ENCODE results near the gene SYT6.
"Not testable (repeated sequence)": the region's sequence is repeated elsewhere in the genome, so short reads cannot be mapped to it uniquely, and the experiment has no call there.

The SYT6 gene

DNA sequence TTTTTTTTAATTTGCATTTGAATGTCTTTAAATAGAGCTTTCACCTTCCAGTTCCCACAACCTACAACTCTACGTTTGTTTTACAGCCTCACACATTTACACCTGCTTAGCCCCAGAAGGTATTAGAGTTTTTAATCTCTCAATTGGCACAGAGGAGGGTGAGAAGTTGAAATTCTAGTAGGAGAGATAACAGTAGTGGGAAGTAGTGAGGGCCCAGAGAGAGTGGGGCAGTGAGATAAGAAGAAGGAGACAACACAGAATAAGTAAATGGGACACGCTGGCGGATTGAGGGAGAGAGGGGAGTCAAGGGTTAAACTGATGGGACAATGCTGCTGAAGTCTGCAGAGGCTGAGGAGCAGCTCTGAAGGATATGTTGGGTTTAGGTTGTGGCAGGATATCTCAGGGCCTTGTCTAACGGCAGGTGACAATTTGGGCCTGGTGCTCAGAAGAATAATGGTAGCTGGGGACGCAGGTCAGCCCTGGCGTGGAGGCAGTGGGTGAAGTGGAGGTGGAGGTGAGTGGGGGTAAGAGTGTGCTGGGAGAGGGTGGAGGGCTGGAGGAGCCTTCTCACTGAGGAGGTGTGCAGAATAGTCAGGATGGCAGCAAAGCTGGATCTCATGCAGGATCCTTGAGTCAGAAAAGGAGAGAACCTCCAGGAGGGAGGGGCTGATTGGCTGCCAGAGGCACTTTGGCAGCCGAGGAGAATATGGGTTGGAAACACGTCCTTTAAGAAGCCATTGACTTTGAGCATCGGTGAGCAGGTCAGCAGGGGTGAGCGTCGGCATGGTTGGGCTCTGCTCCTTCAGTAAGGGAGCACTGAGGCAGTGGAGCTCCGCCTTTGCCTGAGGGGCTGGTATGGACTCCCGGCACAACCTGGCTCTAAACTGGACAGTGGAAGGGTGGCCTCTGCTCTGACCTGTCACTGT, 72.9 kb downstream of the SYT6 start:
- H3K27ac Mint-ChIP-seq (ENCODE audit: low read depth), result no peak overlapping the region
- no peaks in the 10 kb centered on the region for H3K36me3 Mint-ChIP-seq (ENCODE audit: insufficient read depth)
- ATAC-seq (replicated peaks; ENCODE audit: extremely low read depth, poor library complexity, severe bottlenecking) (no peak), DNase-seq (ENCODE audit: low spot score in 2 of 2) (no peak)
- no peaks in the 10 kb centered on the region for H3K4me1 Mint-ChIP-seq
- no peak overlapping the region for H3K4me3 Mint-ChIP-seq
- no peaks in the 10 kb centered on the region for H3K9me3 Mint-ChIP-seq
- H3K27me3 Mint-ChIP-seq, result no peaks in the 10 kb centered on the region

DNA sequence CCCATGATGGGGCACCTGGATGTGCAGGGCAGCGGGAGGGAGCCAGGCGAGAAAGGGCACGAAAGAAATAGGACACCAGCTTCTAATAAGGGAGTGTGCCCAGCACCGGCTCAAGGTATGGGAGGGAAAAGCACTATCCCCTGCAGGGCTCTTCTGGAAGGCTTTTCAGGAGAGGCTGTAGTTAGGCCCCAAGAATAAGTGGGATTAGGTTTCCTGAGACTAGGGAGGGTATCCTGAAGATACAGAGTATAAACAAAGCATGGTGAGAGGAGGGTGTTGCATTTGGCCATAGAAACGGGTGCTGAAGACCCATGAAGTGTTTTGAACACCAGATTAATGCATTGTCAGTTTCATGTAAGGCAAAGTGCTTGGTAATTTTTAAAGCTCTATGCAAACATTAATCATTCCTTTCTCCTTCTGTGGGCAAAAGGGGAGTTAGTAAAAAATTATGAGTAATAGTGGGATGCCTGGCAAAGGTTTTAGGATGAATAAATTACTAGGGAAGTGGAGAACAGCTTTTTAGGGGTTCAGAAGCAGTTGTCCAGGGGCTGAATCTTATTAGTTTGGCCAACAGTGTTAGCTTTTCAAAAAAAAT, 74.0 kb downstream of the SYT6 start:
- DNase-seq (ENCODE audit: low spot score in 2 of 2) (no peak), ATAC-seq (replicated peaks; ENCODE audit: extremely low read depth, poor library complexity, severe bottlenecking) (no peak)
- no peaks in the 10 kb centered on the region for H3K36me3 Mint-ChIP-seq (ENCODE audit: insufficient read depth)
- no peaks in the 10 kb centered on the region for H3K27me3 Mint-ChIP-seq
- H3K4me1 Mint-ChIP-seq, result no peaks in the 10 kb centered on the region
- no peak overlapping the region for H3K4me3 Mint-ChIP-seq
- no peak overlapping the region for H3K27ac Mint-ChIP-seq (ENCODE audit: low read depth)
- H3K9me3 Mint-ChIP-seq, result no peaks in the 10 kb centered on the region

- no peaks in the 10 kb centered on the region for H3K36me3 Mint-ChIP-seq (ENCODE audit: insufficient read depth)
- ATAC-seq (replicated peaks; ENCODE audit: extremely low read depth, poor library complexity, severe bottlenecking) (no peak), DNase-seq (ENCODE audit: low spot score in 2 of 2) (no peak)
- no peak overlapping the region for H3K4me3 Mint-ChIP-seq
- no peaks in the 10 kb centered on the region for H3K27me3 Mint-ChIP-seq
- no peaks in the 10 kb centered on the region for H3K4me1 Mint-ChIP-seq
- H3K27ac Mint-ChIP-seq (ENCODE audit: low read depth), result no peak overlapping the region
- peaks cover 4% of the 10 kb centered on the region for H3K9me3 Mint-ChIP-seq
These were observed 75.6 kb downstream of the SYT6 start for GRCh38 chr1:114078116-114078515.

DNA sequence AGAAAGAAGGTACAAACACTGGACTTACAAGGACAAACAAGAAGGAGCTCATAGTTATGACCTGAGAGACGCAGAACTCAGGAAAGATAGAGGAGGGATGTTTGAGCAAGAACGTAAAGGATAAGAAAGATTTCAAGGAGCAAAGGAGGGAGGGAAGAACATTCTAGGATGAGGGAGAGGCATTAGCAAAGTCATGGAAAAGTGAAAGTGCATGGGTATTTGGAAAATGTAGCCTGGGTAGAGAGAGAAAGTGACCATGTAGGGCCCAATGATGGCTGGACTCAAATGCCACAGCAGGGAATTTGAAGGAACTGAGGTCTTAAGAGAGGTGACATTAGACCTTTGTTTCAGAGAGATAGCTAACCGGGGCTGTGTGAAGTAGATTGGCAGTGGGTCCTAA, 76.5 kb downstream of the SYT6 start:
- peaks cover 5% of the 10 kb centered on the region for H3K9me3 Mint-ChIP-seq
- H3K27ac Mint-ChIP-seq (ENCODE audit: low read depth), result no peak overlapping the region
- no peak for ATAC-seq (replicated peaks; ENCODE audit: extremely low read depth, poor library complexity, severe bottlenecking)
- no peaks in the 10 kb centered on the region for H3K4me1 Mint-ChIP-seq
- no peaks in the 10 kb centered on the region for H3K36me3 Mint-ChIP-seq (ENCODE audit: insufficient read depth)
- no peak overlapping the region for H3K4me3 Mint-ChIP-seq
- H3K27me3 Mint-ChIP-seq, result no peaks in the 10 kb centered on the region
- no peak for DNase-seq (ENCODE audit: low spot score in 2 of 2)

DNA sequence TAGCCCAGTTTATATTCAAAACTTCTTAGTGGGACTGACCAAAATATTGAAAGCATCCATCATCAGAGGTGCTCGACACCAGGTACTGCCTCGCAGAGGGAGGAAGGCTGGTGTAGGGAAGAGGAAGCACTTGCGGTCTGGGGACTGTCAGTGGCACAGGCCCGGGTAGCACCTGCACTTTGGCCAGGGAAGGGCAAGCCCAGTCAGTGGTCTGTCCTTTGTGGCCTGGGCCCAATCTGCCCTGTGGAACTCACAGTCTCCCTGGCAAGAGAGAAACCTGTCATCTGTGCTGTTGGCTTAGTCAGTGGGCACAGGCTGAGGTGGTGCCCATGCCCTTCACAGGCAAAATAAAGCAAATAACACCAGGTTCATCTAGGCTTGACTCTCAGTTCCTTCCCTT, 77.4 kb downstream of the SYT6 start:
- Mint-ChIP-seq H3K4me1 (no peaks in the 10 kb centered on the region), H3K27ac (ENCODE audit: low read depth) (no peak overlapping the region), H3K36me3 (ENCODE audit: insufficient read depth) (no peaks in the 10 kb centered on the region), H3K9me3 (peaks cover 5% of the 10 kb centered on the region), H3K27me3 (no peaks in the 10 kb centered on the region), H3K4me3 (no peak overlapping the region)
- DNase-seq (ENCODE audit: low spot score in 2 of 2) (no peak), ATAC-seq (replicated peaks; ENCODE audit: extremely low read depth, poor library complexity, severe bottlenecking) (no peak)

DNA sequence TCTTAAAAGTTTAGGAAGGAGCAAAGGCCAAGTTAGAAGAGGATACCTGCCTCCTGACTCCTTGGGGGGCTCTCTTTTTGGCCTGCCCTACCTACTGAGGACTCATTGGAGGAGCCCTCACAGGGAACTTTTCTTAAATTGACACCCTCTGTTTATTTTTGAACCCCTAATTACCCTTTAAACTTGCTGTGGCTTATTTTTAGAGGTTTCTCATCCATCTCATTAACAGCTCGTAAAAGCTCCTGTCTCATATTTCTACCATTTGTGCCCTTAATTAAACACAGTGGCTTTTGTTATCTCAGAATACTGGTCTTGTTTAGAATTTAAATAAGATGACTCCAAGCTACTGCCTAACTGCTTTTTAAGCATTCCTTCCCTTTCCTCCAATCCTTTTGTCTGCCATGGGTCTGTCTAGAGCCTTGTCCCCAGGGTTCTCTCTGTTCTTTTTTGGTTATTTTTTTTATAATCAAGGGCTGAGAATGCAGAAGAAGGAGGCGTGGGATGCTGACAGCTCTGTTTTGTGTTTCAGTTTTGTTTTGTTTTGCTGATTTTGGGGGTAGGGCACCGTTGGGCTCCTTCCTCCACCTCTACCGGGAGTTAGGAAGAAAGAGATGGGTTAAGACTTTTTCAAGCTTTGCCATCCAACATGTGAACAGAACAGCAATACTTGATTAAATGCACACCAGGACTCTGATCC, 78.0 kb downstream of the SYT6 start:
- peaks cover 5% of the 10 kb centered on the region for H3K9me3 Mint-ChIP-seq
- no peaks in the 10 kb centered on the region for H3K27me3 Mint-ChIP-seq
- no peak for ATAC-seq (replicated peaks; ENCODE audit: extremely low read depth, poor library complexity, severe bottlenecking)
- H3K36me3 Mint-ChIP-seq (ENCODE audit: insufficient read depth), result no peaks in the 10 kb centered on the region
- no peak overlapping the region for H3K4me3 Mint-ChIP-seq
- H3K27ac Mint-ChIP-seq (ENCODE audit: low read depth), result no peak overlapping the region
- no peaks in the 10 kb centered on the region for H3K4me1 Mint-ChIP-seq
- no peak for DNase-seq (ENCODE audit: low spot score in 2 of 2)

- ATAC-seq (replicated peaks; ENCODE audit: extremely low read depth, poor library complexity, severe bottlenecking), result no peak
- no peak for DNase-seq (ENCODE audit: low spot score in 2 of 2)
- Mint-ChIP-seq H3K27ac (ENCODE audit: low read depth) (no peak overlapping the region), H3K36me3 (ENCODE audit: insufficient read depth) (no peaks in the 10 kb centered on the region), H3K27me3 (no peaks in the 10 kb centered on the region), H3K4me1 (no peaks in the 10 kb centered on the region), H3K9me3 (peaks cover 5% of the 10 kb centered on the region), H3K4me3 (no peak overlapping the region)
These were observed 78.6 kb downstream of the SYT6 start for GRCh38 chr1:114075105-114075504.

GRCh38 chr1:114072246-114072645, 81.4 kb downstream of the SYT6 start:
- ATAC-seq (replicated peaks; ENCODE audit: extremely low read depth, poor library complexity, severe bottlenecking), result no peak
- Mint-ChIP-seq H3K36me3 (ENCODE audit: insufficient read depth) (no peaks in the 10 kb centered on the region), H3K27ac (ENCODE audit: low read depth) (no peak overlapping the region), H3K9me3 (peaks cover 5% of the 10 kb centered on the region), H3K4me1 (no peaks in the 10 kb centered on the region), H3K4me3 (no peak overlapping the region), H3K27me3 (no peaks in the 10 kb centered on the region)
- no peak for DNase-seq (ENCODE audit: low spot score in 2 of 2)

DNA sequence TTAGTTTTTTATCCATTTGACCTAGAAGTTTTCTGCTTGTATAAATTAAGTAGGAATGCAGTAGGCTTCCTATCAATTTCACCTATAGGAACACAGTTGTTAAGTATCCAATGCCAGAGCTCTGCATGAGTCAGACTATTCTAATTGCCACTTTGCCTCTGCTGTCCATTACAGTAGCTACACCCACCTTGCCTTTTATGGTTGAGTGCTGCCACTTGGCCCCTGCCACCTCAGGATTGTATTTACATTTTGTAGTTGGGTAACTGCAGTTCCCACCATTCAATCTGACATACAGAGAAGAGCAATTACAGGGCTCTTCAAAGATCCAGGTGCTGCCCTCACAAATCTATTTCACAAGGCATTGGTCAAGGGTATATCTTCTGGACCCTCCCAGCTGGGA, 83.9 kb downstream of the SYT6 start:
- H3K36me3 Mint-ChIP-seq (ENCODE audit: insufficient read depth); H3K4me3 Mint-ChIP-seq; H3K27me3 Mint-ChIP-seq; H3K4me1 Mint-ChIP-seq; H3K27ac Mint-ChIP-seq (ENCODE audit: low read depth); DNase-seq (ENCODE audit: low spot score in 2 of 2); H3K9me3 Mint-ChIP-seq; ATAC-seq (replicated peaks; ENCODE audit: extremely low read depth, poor library complexity, severe bottlenecking): not testable (repeated sequence)

GRCh38 chr1:114068684-114069083, 85.0 kb downstream of the SYT6 start:
- H3K27me3 Mint-ChIP-seq, result not testable (repeated sequence)

DNA sequence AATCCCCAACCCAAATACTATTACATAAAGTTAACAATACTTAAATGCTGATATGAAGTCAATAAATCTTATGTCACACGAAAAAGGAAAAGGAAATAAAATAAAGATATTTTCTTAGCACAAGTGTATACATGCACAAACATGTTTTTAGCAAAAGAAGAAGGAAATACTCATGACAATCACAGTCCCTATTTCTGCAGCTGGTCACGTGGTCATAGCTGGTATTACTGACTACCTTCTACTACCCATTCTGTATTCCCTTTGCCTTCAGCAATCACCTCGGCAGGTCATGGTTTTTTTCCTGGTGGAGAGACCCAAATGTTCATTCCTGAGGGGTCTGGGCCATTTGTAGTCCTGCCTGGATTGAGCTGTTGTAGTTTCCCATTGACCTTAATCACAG, 88.0 kb downstream of the SYT6 start:
- DNase-seq (ENCODE audit: low spot score in 2 of 2); H3K4me3 Mint-ChIP-seq; H3K27ac Mint-ChIP-seq (ENCODE audit: low read depth); H3K36me3 Mint-ChIP-seq (ENCODE audit: insufficient read depth); ATAC-seq (replicated peaks; ENCODE audit: extremely low read depth, poor library complexity, severe bottlenecking); H3K27me3 Mint-ChIP-seq; H3K9me3 Mint-ChIP-seq; H3K4me1 Mint-ChIP-seq: not testable (repeated sequence)

More at GRCh38 chr1:114068684-114069083, 85.0 kb downstream of the SYT6 start:
- H3K36me3 Mint-ChIP-seq (ENCODE audit: insufficient read depth); DNase-seq (ENCODE audit: low spot score in 2 of 2); H3K4me3 Mint-ChIP-seq; H3K4me1 Mint-ChIP-seq; H3K27ac Mint-ChIP-seq (ENCODE audit: low read depth); ATAC-seq (replicated peaks; ENCODE audit: extremely low read depth, poor library complexity, severe bottlenecking); H3K9me3 Mint-ChIP-seq: not testable (repeated sequence)

DNA sequence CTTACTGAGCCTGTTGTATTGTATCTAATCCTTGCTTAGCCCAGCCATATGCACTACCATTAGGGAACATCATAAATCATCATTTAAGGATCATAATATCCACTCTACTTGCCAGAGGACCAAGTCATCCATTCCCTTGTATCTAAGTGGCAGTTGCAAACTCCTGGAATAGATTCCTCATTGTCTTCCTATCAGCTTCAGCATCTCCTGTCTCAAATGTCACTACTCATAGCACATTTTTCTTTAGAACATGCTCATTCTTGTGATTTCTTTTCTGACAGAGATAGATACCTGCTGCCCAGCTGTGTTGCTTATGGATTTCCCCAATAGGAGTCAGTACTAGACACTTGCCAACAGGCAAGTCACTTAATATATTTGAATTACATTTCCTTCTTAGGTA, 90.1 kb downstream of the SYT6 start:
- H3K4me1 Mint-ChIP-seq, result no peaks in the 10 kb centered on the region
- H3K27ac Mint-ChIP-seq (ENCODE audit: low read depth), result no peak overlapping the region
- DNase-seq (ENCODE audit: low spot score in 2 of 2) (no peak), ATAC-seq (replicated peaks; ENCODE audit: extremely low read depth, poor library complexity, severe bottlenecking) (no peak)
- H3K4me3 Mint-ChIP-seq, result no peak overlapping the region
- H3K27me3 Mint-ChIP-seq, result no peaks in the 10 kb centered on the region
- H3K36me3 Mint-ChIP-seq (ENCODE audit: insufficient read depth), result no peaks in the 10 kb centered on the region
- no peaks in the 10 kb centered on the region for H3K9me3 Mint-ChIP-seq

Measured in central memory CD8-positive, alpha-beta T cell (primary cell).